ENCODE measurements around the gene MYO7A.

The MYO7A gene

DNA sequence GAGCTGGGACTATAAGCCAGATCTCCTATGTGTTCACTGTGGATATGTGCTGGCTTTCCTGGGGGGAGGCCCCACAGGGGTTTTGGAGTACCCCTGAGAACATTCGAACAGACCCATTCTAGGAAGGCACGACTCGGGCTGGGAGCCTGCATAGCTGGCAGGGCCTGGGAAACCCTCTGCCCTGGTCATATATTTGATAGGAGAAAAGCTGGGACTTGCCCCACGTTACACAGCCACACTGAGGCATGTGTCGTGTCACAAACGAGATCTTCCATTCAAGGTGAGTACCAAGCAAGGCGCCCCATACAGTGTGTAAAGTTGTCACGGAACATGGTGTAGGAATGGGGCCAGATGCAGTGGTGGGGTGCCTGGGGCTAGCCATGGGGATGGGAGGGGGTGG lies 11.2 kb downstream of the MYO7A start:
- H2AFZ ChIP-seq, result no peak overlapping the region
- H3K9ac ChIP-seq, result no peak overlapping the region
- no peaks in the 10 kb centered on the region for H3K9me3 ChIP-seq (ENCODE audit: control insufficient read depth, low read length)
- H3K4me2 ChIP-seq (ENCODE audit: low read length), result no peak overlapping the region
- no peaks in the 10 kb centered on the region for H3K27me3 ChIP-seq (ENCODE audit: control insufficient read depth, insufficient read depth, low read length)
- no peak overlapping the region for H3K4me3 ChIP-seq (ENCODE audit: low read depth, low read length)
- H3K79me2 ChIP-seq, result no peaks in the 10 kb centered on the region
- H3K27ac ChIP-seq, result no peak overlapping the region
- H3K36me3 ChIP-seq (ENCODE audit: control insufficient read depth, insufficient read depth, low read length), result no peaks in the 10 kb centered on the region
- no peak for TF ChIP-seq CTCF (IDR thresholded peaks at IDR 0.05)
- H3K4me1 ChIP-seq, result no peaks in the 10 kb centered on the region

DNA sequence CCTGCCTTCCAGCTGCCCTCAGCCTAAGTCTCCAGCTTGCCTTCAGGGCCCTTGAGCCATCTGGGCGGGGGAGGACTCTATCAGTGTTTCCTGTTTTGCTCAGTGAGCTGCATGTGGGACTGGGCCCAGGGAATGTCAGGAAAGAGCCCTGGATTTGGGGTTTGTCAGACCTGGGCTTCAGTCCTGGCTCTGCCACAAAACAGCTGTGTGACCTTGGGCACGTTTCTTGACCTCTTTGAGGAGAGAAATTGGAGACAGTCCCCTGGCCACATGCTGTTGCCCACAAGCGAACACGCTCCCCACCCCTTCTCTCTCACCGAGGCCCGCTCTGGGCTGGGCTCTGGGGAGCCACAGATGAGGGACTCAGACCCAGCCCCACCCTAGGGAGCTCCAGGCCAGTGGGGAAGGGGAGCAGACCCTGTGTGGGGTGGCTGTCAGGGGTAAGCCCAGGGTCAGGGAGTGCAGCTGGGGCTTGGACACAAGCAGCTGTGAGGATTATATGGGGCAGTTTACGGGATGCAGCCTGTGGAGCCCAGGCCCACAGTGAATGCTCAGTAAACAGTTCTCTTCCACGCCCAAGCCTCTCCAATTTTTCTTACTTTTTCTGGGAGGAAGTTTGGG lies 12.3 kb downstream of the MYO7A start:
- no peaks in the 10 kb centered on the region for H3K9me3 ChIP-seq (ENCODE audit: control insufficient read depth, low read length)
- H3K27ac ChIP-seq, result no peak overlapping the region
- H3K27me3 ChIP-seq (ENCODE audit: control insufficient read depth, insufficient read depth, low read length), result no peaks in the 10 kb centered on the region
- H3K36me3 ChIP-seq (ENCODE audit: control insufficient read depth, insufficient read depth, low read length), result no peaks in the 10 kb centered on the region
- H3K4me3 ChIP-seq (ENCODE audit: low read depth, low read length), result no peak overlapping the region
- no peak overlapping the region for H3K9ac ChIP-seq
- no peaks in the 10 kb centered on the region for H3K79me2 ChIP-seq
- no peak overlapping the region for H2AFZ ChIP-seq
- H3K4me1 ChIP-seq, result no peaks in the 10 kb centered on the region
- H3K4me2 ChIP-seq (ENCODE audit: low read length), result no peak overlapping the region
- no peak for TF ChIP-seq CTCF (IDR thresholded peaks at IDR 0.05)

- H3K4me2 ChIP-seq (ENCODE audit: low read length), result no peak overlapping the region
- H3K36me3 ChIP-seq (ENCODE audit: control insufficient read depth, insufficient read depth, low read length), result no peaks in the 10 kb centered on the region
- no peak overlapping the region for H3K27ac ChIP-seq
- H3K4me1 ChIP-seq, result no peaks in the 10 kb centered on the region
- H3K9ac ChIP-seq, result no peak overlapping the region
- no peaks in the 10 kb centered on the region for H3K27me3 ChIP-seq (ENCODE audit: control insufficient read depth, insufficient read depth, low read length)
- TF ChIP-seq CTCF (IDR thresholded peaks at IDR 0.05), result no peak
- H3K9me3 ChIP-seq (ENCODE audit: control insufficient read depth, low read length), result no peaks in the 10 kb centered on the region
- no peak overlapping the region for H2AFZ ChIP-seq
- no peaks in the 10 kb centered on the region for H3K79me2 ChIP-seq
- H3K4me3 ChIP-seq (ENCODE audit: low read depth, low read length), result no peak overlapping the region
Observed at GRCh38 chr11:77141034-77141433, 13.0 kb downstream of the MYO7A start.

DNA sequence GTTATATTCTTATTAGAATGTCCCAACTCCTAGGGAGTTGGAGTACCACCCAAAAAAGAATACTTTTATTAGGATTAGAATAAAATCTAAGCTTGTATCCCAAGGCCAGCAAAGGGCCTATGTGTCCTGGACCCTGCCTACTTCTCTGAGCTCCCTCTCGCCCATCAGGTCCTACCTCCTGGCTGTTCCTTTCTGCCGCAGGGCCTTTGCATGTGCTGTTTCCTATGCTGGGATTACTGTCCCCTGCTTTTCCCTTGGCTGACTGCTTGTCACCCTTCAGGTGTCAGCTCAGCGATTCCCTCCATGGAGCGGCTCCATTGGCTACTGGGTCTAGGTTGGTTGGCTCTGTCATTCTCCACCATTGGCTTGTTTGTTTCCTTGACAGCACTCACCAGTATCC lies 13.4 kb downstream of the MYO7A start:
- Histone ChIP-seq H3K27ac (no peak overlapping the region), H3K79me2 (no peaks in the 10 kb centered on the region), H3K4me2 (ENCODE audit: low read length) (no peak overlapping the region), H3K4me3 (ENCODE audit: low read depth, low read length) (no peak overlapping the region), H3K27me3 (ENCODE audit: control insufficient read depth, insufficient read depth, low read length) (no peaks in the 10 kb centered on the region), H3K36me3 (ENCODE audit: control insufficient read depth, insufficient read depth, low read length) (no peaks in the 10 kb centered on the region), H3K9ac (no peak overlapping the region), H3K9me3 (ENCODE audit: control insufficient read depth, low read length) (no peaks in the 10 kb centered on the region), H3K4me1 (no peaks in the 10 kb centered on the region), H2AFZ (no peak overlapping the region)
- TF ChIP-seq CTCF (IDR thresholded peaks at IDR 0.05), result no peak

All from parathyroid adenoma (tissue), 2 donors.